MCF 10A (cell line): Measurements from ENCODE around the gene SSBP3. TPM values are rescaled to one million over a fixed set of nuclear protein-coding genes. Genes with fewer than 3 reads are reported as not detected.
"Not testable (repeated sequence)": the region's sequence is repeated elsewhere in the genome, so short reads cannot be mapped to it uniquely, and the experiment has no call there.

Experiments used
- BruUV-seq: library from RNA; stranded (reverse); fragments of 400-500 nt; replicated peaks from 2 replicates; lab custom pipeline; 2021; lab: Mats Ljungman, UMichigan
- CTCF ChIA-PET: fragments of 300-600 bp; sonication (Branson Sonifier 250); formaldehyde crosslinking; extraction: SDS; loops from one replicate; lab custom pipeline; 2021; ENCODE audit warnings: antibody characterized with exemption, inconsistent platforms; lab: Yijun Ruan, JAX
- POLR2A ChIA-PET: fragments of 300-600, 350-650 bp; sonication (Branson Sonifier 250); formaldehyde crosslinking; extraction: SDS; loops from one replicate; lab custom pipeline; 2020; ENCODE audit warnings: antibody characterized with exemption, inconsistent platforms; lab: Yijun Ruan, JAX
- DNase-seq: peaks from one replicate; pipeline ENCODE4 v3.0.0-alpha.2; 2018; ENCODE audit not compliant: unreplicated experiment
- H3K27ac Mint-ChIP-seq: one replicate; pipeline ENCODE4 v1.8.0; 2022; ENCODE audit warnings: mild to moderate bottlenecking, low read depth, mixed read lengths; ENCODE audit not compliant: unreplicated experiment
- H3K27me3 Mint-ChIP-seq: one replicate; pipeline ENCODE4 v1.8.0; 2022; ENCODE audit warnings: mixed read lengths; ENCODE audit not compliant: insufficient read depth, unreplicated experiment
- H3K36me3 Mint-ChIP-seq: one replicate; pipeline ENCODE4 v1.8.0; 2022; ENCODE audit warnings: mild to moderate bottlenecking, moderate library complexity, mixed read lengths; ENCODE audit not compliant: insufficient read depth, unreplicated experiment
- H3K4me1 Mint-ChIP-seq: one replicate; pipeline ENCODE4 v1.8.0; 2022; ENCODE audit warnings: mixed read lengths; ENCODE audit not compliant: insufficient read depth, unreplicated experiment
- H3K4me3 Mint-ChIP-seq: one replicate; pipeline ENCODE4 v1.8.0; 2022; ENCODE audit warnings: mild to moderate bottlenecking, moderate library complexity, mixed read lengths; ENCODE audit not compliant: unreplicated experiment
- H3K9me3 Mint-ChIP-seq: one replicate; pipeline ENCODE4 v1.8.0; 2022; ENCODE audit warnings: mixed read lengths; ENCODE audit not compliant: unreplicated experiment
- CTCF ChIP-seq: fragments of 200-600 bp; IDR thresholded peaks from one replicate; pipeline ENCODE4 v1.8.0; 2022; ENCODE audit warnings: antibody characterized with exemption, mild to moderate bottlenecking; ENCODE audit not compliant: unreplicated experiment
- intact Hi-C: fragments of 100-400 bp; cut with micrococcal nuclease; formaldehyde crosslinking; loops from 2 replicates; pipeline ENCODE4 v1.14.1; 2022
- total RNA-seq: library from RNA; stranded (reverse); gene quantifications from 2 replicates; pipeline ENCODE4 v1.2.3, GENCODE V29; 2022

SSBP3 gene
- total RNA-seq, 1 experiment from 2014 or later: 8.6 TPM

GRCh38 chr1:54391450-54392209 lies 14.6 kb downstream of the SSBP3 start:
- Mint-ChIP-seq H3K27me3 (no peaks in the 10 kb centered on the region), H3K36me3 (peaks cover 15% of the 10 kb centered on the region), H3K4me3 (no peak overlapping the region), H3K27ac (no peak overlapping the region), H3K4me1 (no peaks in the 10 kb centered on the region), H3K9me3 (no peaks in the 10 kb centered on the region)
- ChIA-PET POLR2A (interaction anchor here (0.8 to 1.4 kb wide), 2 partner anchors 16 to 250 kb away, joined by 3 read pairs; partner anchors contain the start of gene MROH7), CTCF (no interaction called here)
- no TSS peak for BruUV-seq
- intact Hi-C loops: no loop called here
- DNase-seq: no peak
- TF ChIP-seq CTCF: no peak

GRCh38 chr1:54390655-54391054 lies 15.5 kb downstream of the SSBP3 start:
- no peaks in the 10 kb centered on the region for H3K9me3 Mint-ChIP-seq
- no peaks in the 10 kb centered on the region for H3K27me3 Mint-ChIP-seq
- intact Hi-C loops: no loop called here
- TF ChIP-seq CTCF: no peak
- ChIA-PET POLR2A (no interaction called here), CTCF (no interaction called here)
- H3K4me1 Mint-ChIP-seq: no peaks in the 10 kb centered on the region
- DNase-seq: no peak
- peaks cover 16% of the 10 kb centered on the region for H3K36me3 Mint-ChIP-seq
- H3K27ac Mint-ChIP-seq: no peak overlapping the region
- no TSS peak for BruUV-seq
- no peak overlapping the region for H3K4me3 Mint-ChIP-seq

GRCh38 chr1:54389608-54390007 lies 16.6 kb downstream of the SSBP3 start:
- H3K9me3 Mint-ChIP-seq, H3K27me3 Mint-ChIP-seq, H3K4me3 Mint-ChIP-seq, H3K4me1 Mint-ChIP-seq, BruUV-seq, DNase-seq, intact Hi-C loops, H3K27ac Mint-ChIP-seq: not testable (repeated sequence)
- H3K36me3 Mint-ChIP-seq: peaks cover 20% of the 10 kb centered on the region
- ChIA-PET POLR2A (interaction anchor here (0.7 kb wide), 1 partner anchor 587 kb away, joined by 5 read pairs; no protein-coding TSS in a partner anchor), CTCF (interaction anchor here (0.5 to 0.8 kb wide), 2 partner anchors 100 to 265 kb away, joined by 3 read pairs; no protein-coding TSS in a partner anchor)

GRCh38 chr1:54387419-54387818 lies 18.8 kb downstream of the SSBP3 start:
- BruUV-seq: no TSS peak
- Mint-ChIP-seq H3K4me1 (no peaks in the 10 kb centered on the region), H3K27me3 (no peaks in the 10 kb centered on the region), H3K36me3 (peaks cover 25% of the 10 kb centered on the region), H3K4me3 (no peak overlapping the region), H3K27ac (no peak overlapping the region), H3K9me3 (no peaks in the 10 kb centered on the region)
- POLR2A ChIA-PET: interaction anchor here (0.7 to 1.2 kb wide), 2 partner anchors 20 to 328 kb away, joined by 3 to 4 read pairs; no protein-coding TSS in a partner anchor
- intact Hi-C loops: no loop called here
- DNase-seq: no peak
- CTCF ChIA-PET: no interaction called here
- TF ChIP-seq CTCF: no peak
